ENCODE measurements around the gene IGFALS.

- TF ChIP-seq SP1 (IDR thresholded peaks at IDR 0.05) (no peak), SUZ12 (IDR thresholded peaks at IDR 0.05) (no peak), TARDBP (IDR thresholded peaks at IDR 0.05) (no peak), BHLHE40 (IDR thresholded peaks at IDR 0.05; ENCODE audit: borderline replicate concordance) (no peak), HDGF (IDR thresholded peaks at IDR 0.05; ENCODE audit: borderline replicate concordance) (no peak), PKNOX1 (IDR thresholded peaks at IDR 0.05) (no peak), ELF4 (IDR thresholded peaks at IDR 0.05) (no peak), NFRKB (IDR thresholded peaks at IDR 0.05) (no peak), FOXK2 (IDR thresholded peaks at IDR 0.05) (no peak), FOXM1 (IDR thresholded peaks at IDR 0.05; ENCODE audit: borderline replicate concordance) (no peak), FOXA1 (IDR thresholded peaks at IDR 0.05) (no peak), ZNF384 (IDR thresholded peaks at IDR 0.05) (no peak)
Observed at GRCh38 chr16:1745900-1746692, 47.4 kb downstream of the IGFALS start.
